B cell (primary cell): ENCODE measurements around the gene CRTC1. TPM values are rescaled to one million over a fixed set of nuclear protein-coding genes. Genes with fewer than 3 reads are reported as not detected.

Experiments used
- ATAC-seq: fragments of 200-7000 bp; cut with Tn5 transposase; one replicate; pipeline ENCODE4 v1.10.0; 2021; ENCODE audit warnings: low read depth, mild to moderate bottlenecking, moderate number of reproducible peaks, moderate library complexity
- CTCF ChIA-PET: fragments of 350-600 bp; sonication (Branson Sonifier 250); formaldehyde crosslinking; loops from one replicate; lab custom pipeline; 2021; ENCODE audit warnings: antibody characterized with exemption, inconsistent platforms; lab: Charles Lee
- POLR2A ChIA-PET: fragments of 350-600 bp; sonication (Branson Sonifier 250); formaldehyde crosslinking; loops from one replicate; lab custom pipeline; 2021; ENCODE audit warnings: antibody characterized with exemption; lab: Charles Lee
- DNase-seq: peaks from one replicate; pipeline ENCODE4 v3.0.0; 2013
- H2AFZ ChIP-seq: 2 replicates; pipeline ENCODE4 v1.6.1; 2012; ENCODE audit warnings: mild to moderate bottlenecking, low read depth, low read length; ENCODE audit not compliant: insufficient read depth, poor library complexity, severe bottlenecking
- H3K27ac ChIP-seq, 2 donors: 1 replicate in 1 of 2; 2 replicates in 1 of 2; pipeline ENCODE4 v1.5.1; 2012 to 2013; ENCODE audit warnings: low read length in 2 of 2, mild to moderate bottlenecking in 2 of 2, moderate library complexity in 1 of 2
- H3K27me3 ChIP-seq, 4 experiments: fragments of 200-600 bp in 1 of 4; sonication (generic) in 1 of 4; replicated peaks in 1 of 4; 1 replicate in 2 of 4; 2 replicates in 2 of 4; pipeline versions ENCODE4 v1.6.1 to v1.7.0; 2013 to 2016; ENCODE audit warnings: low read length in 3 of 4, mild to moderate bottlenecking in 2 of 4, mixed read lengths in 1 of 4, moderate library complexity in 1 of 4; ENCODE audit not compliant: insufficient read depth in 4 of 4, control insufficient read depth in 3 of 4; ENCODE audit errors: control extremely low read depth in 1 of 4
- H3K36me3 ChIP-seq, 2 experiments: replicated peaks in 1 of 2; 1 replicate in 1 of 2; 2 replicates in 1 of 2; pipeline versions ENCODE4 v1.6.1 to v1.7.1; 2013; ENCODE audit warnings: low read length in 1 of 2; ENCODE audit not compliant: insufficient read depth in 2 of 2, control insufficient read depth in 1 of 2; ENCODE audit errors: control extremely low read depth in 1 of 2, extremely low read depth in 1 of 2
- H3K4me1 ChIP-seq, 2 donors: fragments of 200-600 bp in 1 of 2; sonication (generic) in 1 of 2; 1 replicate in 1 of 2; 2 replicates in 1 of 2; pipeline versions ENCODE4 v1.5.1 to v1.6.1; 2013 to 2017; ENCODE audit warnings: low read length in 2 of 2; ENCODE audit not compliant: control insufficient read depth in 2 of 2, insufficient read depth in 2 of 2
- H3K4me2 ChIP-seq: replicated peaks from 2 replicates; pipeline ENCODE3; 2012; ENCODE audit warnings: mild to moderate bottlenecking, low read depth, low read length; ENCODE audit not compliant: poor library complexity, severe bottlenecking
- H3K4me3 ChIP-seq, 5 experiments: fragments of 200-600 bp in 1 of 5; sonication (generic) in 1 of 5; 1 replicate in 3 of 5; 2 replicates in 2 of 5; pipeline versions ENCODE4 v1.5.1 to v1.7.0; 2011 to 2016; ENCODE audit warnings: low read length in 4 of 5, mild to moderate bottlenecking in 4 of 5, low read depth in 2 of 5, control low read depth in 1 of 5, moderate library complexity in 1 of 5; ENCODE audit not compliant: insufficient read depth in 1 of 5; ENCODE audit errors: control extremely low read depth in 1 of 5, extremely low read depth in 1 of 5
- H3K79me2 ChIP-seq: fragments of 200-600 bp; sonication (generic); one replicate; pipeline ENCODE4 v1.6.0; 2016; ENCODE audit warnings: low read length; ENCODE audit not compliant: control insufficient read depth, insufficient read depth
- H3K9ac ChIP-seq: fragments of 200-600 bp; sonication (generic); 2 replicates; pipeline ENCODE4 v1.6.1; 2017; ENCODE audit warnings: mild to moderate bottlenecking, low read length, moderate library complexity
- H3K9me3 ChIP-seq, 3 donors: one replicate each; pipeline versions ENCODE4 v1.6.1 to v1.7.1; 2013; ENCODE audit warnings: low read length in 2 of 3; ENCODE audit not compliant: control insufficient read depth in 2 of 3, insufficient read depth in 1 of 3; ENCODE audit errors: control extremely low read depth in 1 of 3
- H4K20me1 ChIP-seq: 2 replicates; pipeline ENCODE4 v1.6.0; 2012; ENCODE audit warnings: mild to moderate bottlenecking, low read length; ENCODE audit not compliant: insufficient read depth, control insufficient read depth, poor library complexity, severe bottlenecking
- H3K27ac Mint-ChIP-seq: one replicate; pipeline ENCODE4 v1.8.0; 2021; ENCODE audit warnings: mixed read lengths
- H3K27me3 Mint-ChIP-seq: one replicate; pipeline ENCODE4 v1.8.0; 2021; ENCODE audit warnings: mixed read lengths
- H3K4me1 Mint-ChIP-seq: one replicate; pipeline ENCODE4 v1.8.0; 2021; ENCODE audit warnings: mixed read lengths
- H3K4me3 Mint-ChIP-seq: one replicate; pipeline ENCODE4 v1.8.0; 2021; ENCODE audit warnings: mixed read lengths
- H3K9me3 Mint-ChIP-seq: one replicate; pipeline ENCODE4 v1.8.0; 2022; ENCODE audit warnings: mixed read lengths; ENCODE audit not compliant: insufficient read depth
- EZH2 ChIP-seq: IDR thresholded peaks from 2 replicates; pipeline ENCODE4 v1.6.1; 2012; ENCODE audit warnings: borderline replicate concordance, low read depth, mild to moderate bottlenecking, moderate library complexity, low read length; ENCODE audit not compliant: insufficient read depth, poor library complexity, severe bottlenecking
- WGBS: methylation state at CpG from one replicate; pipeline ENCODE4 v1.1.5; 2013; ENCODE audit warnings: missing lambda C conversion rate; ENCODE audit not compliant: insufficient coverage; 5-methylcytosine and 5-hydroxymethylcytosine counted together
- intact Hi-C: fragments of 100-400 bp; cut with micrococcal nuclease; formaldehyde crosslinking; loops from one replicate; pipeline ENCODE4 v1.10.0; 2022
- polyA plus RNA-seq: library from polyadenylated mRNA; depleted of rRNA; stranded (reverse); fragments of >200 nt; gene quantifications from 2 replicates; pipeline ENCODE4 v1.2.3, GENCODE V29; 2012
- total RNA-seq, 2 donors: library from RNA; stranded (reverse); fragments of 120-200 nt in 1 of 2; gene quantifications; 1 replicate in 1 of 2; 2 replicates in 1 of 2; pipeline versions ENCODE4 v1.2.3 to v1.2.4, GENCODE V29; 2013 to 2022
- TF ChIP-seq, protein P1 (sequence below): fragments of 200-600 bp; IDR thresholded peaks from one replicate; pipeline ENCODE4 v1.8.0; 2022; ENCODE audit warnings: antibody characterized with exemption, mild to moderate bottlenecking

The CRTC1 gene
- total and polyA plus RNA-seq, 2 donors (not counting 1 experiment from before 2014, with no cell fraction given) = 15.9 to 30.1 TPM

- H2AFZ ChIP-seq = no peak overlapping the region
- no peaks in the 10 kb centered on the region for H3K27me3 Mint-ChIP-seq
- DNase-seq (no peak), ATAC-seq (no peak)
- peaks cover 32% of the 10 kb centered on the region for H3K4me1 Mint-ChIP-seq
- intact Hi-C loops = no loop called here
- H3K4me3 Mint-ChIP-seq = no peak overlapping the region
- H4K20me1 ChIP-seq = peaks cover 76% of the 10 kb centered on the region
- peaks cover 89% of the 10 kb centered on the region for H3K79me2 ChIP-seq
- no peaks in the 10 kb centered on the region for H3K36me3 ChIP-seq
- H3K27ac Mint-ChIP-seq = no peak overlapping the region
- WGBS = 94% methylated on average over 16 of the region's 16 CpGs
- ChIA-PET POLR2A (no interaction called here), CTCF (no interaction called here)
- no peak overlapping the region for H3K27ac ChIP-seq
- no peak overlapping the region for H3K9ac ChIP-seq
- no peaks in the 10 kb centered on the region for H3K9me3 Mint-ChIP-seq
- peaks cover 10 to 16% of the 10 kb centered on the region in 2 donors for H3K4me1 ChIP-seq
- TF ChIP-seq EZH2 = no peak
- TF ChIP-seq, protein P1, sequence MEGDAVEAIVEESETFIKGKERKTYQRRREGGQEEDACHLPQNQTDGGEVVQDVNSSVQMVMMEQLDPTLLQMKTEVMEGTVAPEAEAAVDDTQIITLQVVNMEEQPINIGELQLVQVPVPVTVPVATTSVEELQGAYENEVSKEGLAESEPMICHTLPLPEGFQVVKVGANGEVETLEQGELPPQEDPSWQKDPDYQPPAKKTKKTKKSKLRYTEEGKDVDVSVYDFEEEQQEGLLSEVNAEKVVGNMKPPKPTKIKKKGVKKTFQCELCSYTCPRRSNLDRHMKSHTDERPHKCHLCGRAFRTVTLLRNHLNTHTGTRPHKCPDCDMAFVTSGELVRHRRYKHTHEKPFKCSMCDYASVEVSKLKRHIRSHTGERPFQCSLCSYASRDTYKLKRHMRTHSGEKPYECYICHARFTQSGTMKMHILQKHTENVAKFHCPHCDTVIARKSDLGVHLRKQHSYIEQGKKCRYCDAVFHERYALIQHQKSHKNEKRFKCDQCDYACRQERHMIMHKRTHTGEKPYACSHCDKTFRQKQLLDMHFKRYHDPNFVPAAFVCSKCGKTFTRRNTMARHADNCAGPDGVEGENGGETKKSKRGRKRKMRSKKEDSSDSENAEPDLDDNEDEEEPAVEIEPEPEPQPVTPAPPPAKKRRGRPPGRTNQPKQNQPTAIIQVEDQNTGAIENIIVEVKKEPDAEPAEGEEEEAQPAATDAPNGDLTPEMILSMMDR = no peak
- H3K9me3 ChIP-seq = no peaks in the 10 kb centered on the region
- H3K27me3 ChIP-seq = no peaks in the 10 kb centered on the region
- no peak overlapping the region for H3K4me2 ChIP-seq
- H3K4me3 ChIP-seq = no peak overlapping the region
Observed at GRCh38 chr19:18687740-18688465, 4.4 kb downstream of the CRTC1 start.

GRCh38 chr19:18696023-18696422 lies 12.5 kb downstream of the CRTC1 start:
- Mint-ChIP-seq H3K4me3 (no peak overlapping the region), H3K27ac (peak overlapping the region; percentile 61), H3K4me1 (peaks cover 44% of the 10 kb centered on the region), H3K27me3 (no peaks in the 10 kb centered on the region), H3K9me3 (no peaks in the 10 kb centered on the region)
- H3K9me3 ChIP-seq = no peaks in the 10 kb centered on the region
- intact Hi-C loops = no loop called here
- no peak overlapping the region for H2AFZ ChIP-seq
- ATAC-seq (no peak), DNase-seq (no peak)
- no peak for TF ChIP-seq EZH2
- TF ChIP-seq, protein P1 = no peak
- H3K79me2 ChIP-seq = peaks cover 89% of the 10 kb centered on the region
- no peak overlapping the region for H3K9ac ChIP-seq
- ChIA-PET POLR2A (no interaction called here), CTCF (interaction anchor here (1.7 kb wide), 1 partner anchor 151 kb away, joined by 5 read pairs; no protein-coding TSS in a partner anchor)
- H3K27ac ChIP-seq = no peak overlapping the region
- no peak overlapping the region for H3K4me3 ChIP-seq
- H3K4me2 ChIP-seq = no peak overlapping the region
- H4K20me1 ChIP-seq = peaks cover 50% of the 10 kb centered on the region
- no peaks in the 10 kb centered on the region for H3K27me3 ChIP-seq
- peaks cover 25 to 49% of the 10 kb centered on the region in 2 donors for H3K4me1 ChIP-seq
- 98% methylated on average over 12 of the region's 12 CpGs for WGBS
- no peaks in the 10 kb centered on the region for H3K36me3 ChIP-seq
